HUES64 (cell line): ENCODE results near the gene SDK2.
"Not testable (repeated sequence)": the region's sequence is repeated elsewhere in the genome, so short reads cannot be mapped to it uniquely, and the experiment has no call there.

Experiments used
- H3K27ac ChIP-seq: 2 replicates; pipeline ENCODE4 v1.7.0; 2013; ENCODE audit warnings: low read depth, low read length, inconsistent platforms
- H3K27me3 ChIP-seq: 2 replicates; pipeline ENCODE4 v1.6.1; 2013; ENCODE audit warnings: mild to moderate bottlenecking, low read length; ENCODE audit not compliant: insufficient read depth
- H3K36me3 ChIP-seq: 2 replicates; pipeline ENCODE4 v1.6.1; 2013; ENCODE audit warnings: mild to moderate bottlenecking, low read length; ENCODE audit not compliant: insufficient read depth
- H3K4me1 ChIP-seq: 2 replicates; pipeline ENCODE4 v1.6.1; 2013; ENCODE audit warnings: mild to moderate bottlenecking, low read length, moderate library complexity; ENCODE audit not compliant: insufficient read depth
- H3K4me3 ChIP-seq: 2 replicates; pipeline ENCODE4 v1.5.1; 2013; ENCODE audit warnings: mild to moderate bottlenecking, low read length, moderate library complexity
- H3K9ac ChIP-seq: 2 replicates; pipeline ENCODE4 v1.6.1; 2013; ENCODE audit warnings: mild to moderate bottlenecking, low read depth, low read length
- H3K9me3 ChIP-seq: 2 replicates; pipeline ENCODE4 v1.6.1; 2013; ENCODE audit warnings: low read depth, low read length; ENCODE audit not compliant: insufficient read depth
- WGBS: fragments of 150-250, 120-280 bp; methylation state at CpG from one replicate; pipeline ENCODE4 v1.1.7; 2013; ENCODE audit warnings: missing lambda C conversion rate; 5-methylcytosine and 5-hydroxymethylcytosine counted together

SDK2 gene

GRCh38 chr17:73463821-73464220 lies 180.4 kb downstream of the SDK2 start:
- Histone ChIP-seq H3K36me3 (no peaks in the 10 kb centered on the region), H3K27ac (no peak overlapping the region), H3K27me3 (no peaks in the 10 kb centered on the region), H3K4me3 (no peak overlapping the region), H3K4me1 (peaks cover 6% of the 10 kb centered on the region; the same call in 1 of the 2 replicates), H3K9ac (no peak overlapping the region), H3K9me3 (no peaks in the 10 kb centered on the region)
- WGBS, result 94% methylated on average over 5 of the region's 5 CpGs

GRCh38 chr17:73462823-73463222 lies 181.4 kb downstream of the SDK2 start:
- no peak overlapping the region for H3K9ac ChIP-seq
- 82% methylated on average over 8 of the region's 8 CpGs for WGBS
- no peak overlapping the region for H3K27ac ChIP-seq
- H3K9me3 ChIP-seq, result no peaks in the 10 kb centered on the region
- peaks cover 6% of the 10 kb centered on the region; the same call in 1 of the 2 replicates for H3K4me1 ChIP-seq
- H3K36me3 ChIP-seq, result no peaks in the 10 kb centered on the region
- H3K27me3 ChIP-seq, result no peaks in the 10 kb centered on the region
- no peak overlapping the region for H3K4me3 ChIP-seq

- H3K4me3 ChIP-seq, result no peak overlapping the region
- no peak overlapping the region for H3K9ac ChIP-seq
- no peaks in the 10 kb centered on the region for H3K4me1 ChIP-seq
- 93% methylated on average over 7 of the region's 7 CpGs for WGBS
- no peak overlapping the region for H3K27ac ChIP-seq
- no peaks in the 10 kb centered on the region for H3K27me3 ChIP-seq
- no peaks in the 10 kb centered on the region for H3K36me3 ChIP-seq
- H3K9me3 ChIP-seq, result no peaks in the 10 kb centered on the region
These were observed 184.3 kb downstream of the SDK2 start for GRCh38 chr17:73459980-73460379.

- no peaks in the 10 kb centered on the region for H3K4me1 ChIP-seq
- no peak overlapping the region for H3K4me3 ChIP-seq
- no peaks in the 10 kb centered on the region; the same call in 1 of the 2 replicates for H3K36me3 ChIP-seq
- no peaks in the 10 kb centered on the region for H3K27me3 ChIP-seq
- H3K9ac ChIP-seq, result no peak overlapping the region
- no peak overlapping the region for H3K27ac ChIP-seq
- H3K9me3 ChIP-seq, result no peaks in the 10 kb centered on the region
- 83% methylated on average over 18 of the region's 18 CpGs for WGBS
These were observed 188.5 kb downstream of the SDK2 start for GRCh38 chr17:73455767-73456166.

GRCh38 chr17:73455050-73455687 lies 189.1 kb downstream of the SDK2 start:
- H3K9me3 ChIP-seq, result no peaks in the 10 kb centered on the region
- 87% methylated on average over 21 of the region's 21 CpGs for WGBS
- no peak overlapping the region for H3K27ac ChIP-seq

GRCh38 chr17:73453494-73453893 lies 190.8 kb downstream of the SDK2 start:
- H3K9me3 ChIP-seq, H3K9ac ChIP-seq, H3K4me1 ChIP-seq, H3K27me3 ChIP-seq, H3K36me3 ChIP-seq, H3K27ac ChIP-seq, H3K4me3 ChIP-seq: not testable (repeated sequence)
- 90% methylated on average over 2 of the region's 2 CpGs for WGBS

More at GRCh38 chr17:73455050-73455687, 189.1 kb downstream of the SDK2 start:
- H3K27me3 ChIP-seq, result no peaks in the 10 kb centered on the region
- H3K36me3 ChIP-seq, result no peaks in the 10 kb centered on the region; the same call in 1 of the 2 replicates
- H3K9ac ChIP-seq, result no peak overlapping the region
- H3K4me1 ChIP-seq, result no peaks in the 10 kb centered on the region
- H3K4me3 ChIP-seq, result no peak overlapping the region

- H3K9ac ChIP-seq, result no peak overlapping the region
- H3K27ac ChIP-seq, result no peak overlapping the region
- no peak overlapping the region for H3K4me3 ChIP-seq
- no peaks in the 10 kb centered on the region for H3K9me3 ChIP-seq
- H3K4me1 ChIP-seq, result no peaks in the 10 kb centered on the region
- H3K27me3 ChIP-seq, result no peaks in the 10 kb centered on the region
- no peaks in the 10 kb centered on the region; the same call in 1 of the 2 replicates for H3K36me3 ChIP-seq
- 90% methylated on average over 1 of the region's 1 CpG for WGBS
These were observed 191.2 kb downstream of the SDK2 start for GRCh38 chr17:73453090-73453489.

GRCh38 chr17:73452009-73452408 lies 192.2 kb downstream of the SDK2 start:
- no peaks in the 10 kb centered on the region for H3K9me3 ChIP-seq
- no peaks in the 10 kb centered on the region for H3K4me1 ChIP-seq
- H3K36me3 ChIP-seq, result no peaks in the 10 kb centered on the region; the same call in 1 of the 2 replicates
- no peak overlapping the region for H3K9ac ChIP-seq
- H3K27ac ChIP-seq, result no peak overlapping the region
- H3K4me3 ChIP-seq, result no peak overlapping the region
- H3K27me3 ChIP-seq, result no peaks in the 10 kb centered on the region
- 92% methylated on average over 3 of the region's 3 CpGs for whole genome bisulfite sequencing

GRCh38 chr17:73447319-73447718 lies 196.9 kb downstream of the SDK2 start:
- no peak overlapping the region for H3K4me3 ChIP-seq
- no peak overlapping the region for H3K27ac ChIP-seq
- H3K36me3 ChIP-seq, result no peaks in the 10 kb centered on the region
- H3K27me3 ChIP-seq, result no peaks in the 10 kb centered on the region
- no peaks in the 10 kb centered on the region for H3K9me3 ChIP-seq
- 94% methylated on average over 18 of the region's 18 CpGs for WGBS
- H3K4me1 ChIP-seq, result no peaks in the 10 kb centered on the region
- H3K9ac ChIP-seq, result no peak overlapping the region

GRCh38 chr17:73446617-73447016 lies 197.6 kb downstream of the SDK2 start:
- no peaks in the 10 kb centered on the region for H3K27me3 ChIP-seq
- no peak overlapping the region for H3K27ac ChIP-seq
- no peaks in the 10 kb centered on the region for H3K9me3 ChIP-seq
- no peaks in the 10 kb centered on the region for H3K36me3 ChIP-seq
- no peak overlapping the region for H3K4me3 ChIP-seq
- H3K4me1 ChIP-seq, result no peaks in the 10 kb centered on the region
- H3K9ac ChIP-seq, result no peak overlapping the region
- WGBS, result 88% methylated on average over 8 of the region's 9 CpGs

- Histone ChIP-seq H3K27ac (no peak overlapping the region), H3K27me3 (no peaks in the 10 kb centered on the region), H3K9me3 (no peaks in the 10 kb centered on the region), H3K4me1 (no peaks in the 10 kb centered on the region), H3K9ac (no peak overlapping the region), H3K4me3 (no peak overlapping the region), H3K36me3 (no peaks in the 10 kb centered on the region)
- 93% methylated on average over 7 of the region's 7 CpGs for WGBS
These were observed 198.8 kb downstream of the SDK2 start for GRCh38 chr17:73445466-73445865.

- 90% methylated on average over 8 of the region's 8 CpGs for WGBS
- Histone ChIP-seq H3K9ac (no peak overlapping the region), H3K27ac (no peak overlapping the region), H3K9me3 (no peaks in the 10 kb centered on the region), H3K4me3 (no peak overlapping the region), H3K27me3 (no peaks in the 10 kb centered on the region), H3K4me1 (no peaks in the 10 kb centered on the region), H3K36me3 (no peaks in the 10 kb centered on the region)
These were observed 200.2 kb downstream of the SDK2 start for GRCh38 chr17:73444021-73444420.
